OCI-LY1 (cell line): ENCODE measurements around the gene HMGXB3.

Experiments
- EZH2 ChIP-seq: fragments of 200-600 bp; sonication (generic), shearing (Covaris generic); IDR thresholded peaks from 2 replicates; pipeline ENCODE4 v1.8.0; 2017; ENCODE audit warnings: borderline replicate concordance, mixed run types, mild to moderate bottlenecking, antibody characterized with exemption, low read length, moderate library complexity, mixed read lengths
- TF ChIP-seq, protein P1 (sequence below): fragments of 200-600 bp; sonication (generic), shearing (Covaris generic); IDR thresholded peaks from 2 replicates; pipeline ENCODE4 v1.5.1; 2017; ENCODE audit warnings: mild to moderate bottlenecking, antibody characterized with exemption, low read length, moderate library complexity, mixed read lengths

DNA sequence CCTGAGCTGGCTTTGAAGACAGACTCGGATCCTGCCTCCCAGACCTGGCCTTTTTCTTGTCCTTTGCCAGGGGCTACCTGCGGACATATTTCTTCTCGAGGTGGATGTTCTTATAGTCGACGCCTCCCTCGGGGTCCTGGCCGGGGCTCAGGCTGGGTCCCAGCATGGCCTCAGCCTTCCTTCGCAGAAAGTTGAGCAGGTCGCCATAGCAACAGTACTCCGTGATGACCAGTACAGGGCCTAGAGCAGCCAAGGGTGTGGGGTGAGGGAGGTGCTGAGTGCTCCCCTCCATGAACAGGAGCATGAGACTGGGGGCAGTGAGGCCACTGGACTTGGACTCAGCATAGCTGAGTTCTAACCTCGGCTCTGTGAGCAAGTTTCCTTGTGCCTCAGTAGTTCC, 59.1 kb downstream of the HMGXB3 start:
- TF ChIP-seq, protein P1, sequence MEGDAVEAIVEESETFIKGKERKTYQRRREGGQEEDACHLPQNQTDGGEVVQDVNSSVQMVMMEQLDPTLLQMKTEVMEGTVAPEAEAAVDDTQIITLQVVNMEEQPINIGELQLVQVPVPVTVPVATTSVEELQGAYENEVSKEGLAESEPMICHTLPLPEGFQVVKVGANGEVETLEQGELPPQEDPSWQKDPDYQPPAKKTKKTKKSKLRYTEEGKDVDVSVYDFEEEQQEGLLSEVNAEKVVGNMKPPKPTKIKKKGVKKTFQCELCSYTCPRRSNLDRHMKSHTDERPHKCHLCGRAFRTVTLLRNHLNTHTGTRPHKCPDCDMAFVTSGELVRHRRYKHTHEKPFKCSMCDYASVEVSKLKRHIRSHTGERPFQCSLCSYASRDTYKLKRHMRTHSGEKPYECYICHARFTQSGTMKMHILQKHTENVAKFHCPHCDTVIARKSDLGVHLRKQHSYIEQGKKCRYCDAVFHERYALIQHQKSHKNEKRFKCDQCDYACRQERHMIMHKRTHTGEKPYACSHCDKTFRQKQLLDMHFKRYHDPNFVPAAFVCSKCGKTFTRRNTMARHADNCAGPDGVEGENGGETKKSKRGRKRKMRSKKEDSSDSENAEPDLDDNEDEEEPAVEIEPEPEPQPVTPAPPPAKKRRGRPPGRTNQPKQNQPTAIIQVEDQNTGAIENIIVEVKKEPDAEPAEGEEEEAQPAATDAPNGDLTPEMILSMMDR, result no peak
- TF ChIP-seq EZH2, result no peak
